GM12865 (cell line): ENCODE measurements around the gene ATG4B.

Experiments used
- DNase-seq: peaks from one replicate; pipeline ENCODE4 v3.0.0; 2010; ENCODE audit warnings: low read depth
- H3K4me3 ChIP-seq: 2 replicates; pipeline ENCODE4 v1.5.1; 2011; ENCODE audit warnings: mild to moderate bottlenecking, low read depth, low read length, control low read depth
- TF ChIP-seq, protein P1 (sequence below): IDR thresholded peaks from 2 replicates; pipeline ENCODE4 v1.5.1; 2011; ENCODE audit warnings: low read length, control low read depth, low read depth, inconsistent platforms; ENCODE audit not compliant: insufficient read depth; ENCODE audit errors: missing control alignments

Gene ATG4B

DNA sequence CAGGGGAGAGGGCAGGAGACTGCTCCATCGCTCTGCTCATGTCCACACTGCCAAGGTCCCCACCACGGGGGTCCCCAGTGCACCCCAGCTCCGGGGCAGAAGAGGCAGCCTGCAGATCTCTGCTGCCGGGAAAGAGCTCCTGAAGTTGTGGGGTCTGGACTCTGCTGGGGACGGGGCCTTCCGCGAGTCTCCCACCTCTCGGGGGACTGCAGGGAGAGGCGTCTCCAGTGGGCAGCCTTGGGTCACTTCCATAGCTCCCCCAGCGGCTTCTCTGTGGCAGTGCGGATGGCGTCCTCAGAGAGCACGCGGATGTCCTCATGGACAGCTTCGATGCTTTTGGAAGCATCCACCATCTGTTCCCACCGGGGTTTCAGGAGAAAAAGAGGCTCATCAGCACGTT lies 38.4 kb downstream of the ATG4B start:
- no peak overlapping the region for H3K4me3 ChIP-seq
- TF ChIP-seq, protein P1, sequence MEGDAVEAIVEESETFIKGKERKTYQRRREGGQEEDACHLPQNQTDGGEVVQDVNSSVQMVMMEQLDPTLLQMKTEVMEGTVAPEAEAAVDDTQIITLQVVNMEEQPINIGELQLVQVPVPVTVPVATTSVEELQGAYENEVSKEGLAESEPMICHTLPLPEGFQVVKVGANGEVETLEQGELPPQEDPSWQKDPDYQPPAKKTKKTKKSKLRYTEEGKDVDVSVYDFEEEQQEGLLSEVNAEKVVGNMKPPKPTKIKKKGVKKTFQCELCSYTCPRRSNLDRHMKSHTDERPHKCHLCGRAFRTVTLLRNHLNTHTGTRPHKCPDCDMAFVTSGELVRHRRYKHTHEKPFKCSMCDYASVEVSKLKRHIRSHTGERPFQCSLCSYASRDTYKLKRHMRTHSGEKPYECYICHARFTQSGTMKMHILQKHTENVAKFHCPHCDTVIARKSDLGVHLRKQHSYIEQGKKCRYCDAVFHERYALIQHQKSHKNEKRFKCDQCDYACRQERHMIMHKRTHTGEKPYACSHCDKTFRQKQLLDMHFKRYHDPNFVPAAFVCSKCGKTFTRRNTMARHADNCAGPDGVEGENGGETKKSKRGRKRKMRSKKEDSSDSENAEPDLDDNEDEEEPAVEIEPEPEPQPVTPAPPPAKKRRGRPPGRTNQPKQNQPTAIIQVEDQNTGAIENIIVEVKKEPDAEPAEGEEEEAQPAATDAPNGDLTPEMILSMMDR: no peak
- DNase-seq: no peak

DNA sequence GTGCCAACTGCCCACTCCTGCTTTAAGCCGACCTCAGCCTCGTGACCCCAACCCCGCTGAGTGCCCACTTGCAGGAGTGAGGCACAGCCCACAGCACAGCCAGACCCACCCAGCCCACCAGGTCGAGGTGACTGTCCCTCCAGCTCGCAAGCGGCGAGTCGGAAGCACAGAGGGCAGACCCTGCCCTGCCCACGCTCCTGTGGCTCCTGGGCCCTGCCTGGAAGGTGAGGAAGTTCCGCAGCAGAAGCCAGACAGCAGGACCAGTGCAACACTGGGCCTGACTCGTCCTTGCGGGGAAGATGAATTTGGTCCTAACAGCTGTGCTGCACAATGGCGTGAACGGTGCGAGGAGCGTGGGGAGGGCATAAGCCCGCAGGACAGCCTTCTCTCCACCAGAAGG lies 39.2 kb downstream of the ATG4B start:
- TF ChIP-seq, protein P1: no peak
- H3K4me3 ChIP-seq: no peak overlapping the region
- DNase-seq: no peak

DNA sequence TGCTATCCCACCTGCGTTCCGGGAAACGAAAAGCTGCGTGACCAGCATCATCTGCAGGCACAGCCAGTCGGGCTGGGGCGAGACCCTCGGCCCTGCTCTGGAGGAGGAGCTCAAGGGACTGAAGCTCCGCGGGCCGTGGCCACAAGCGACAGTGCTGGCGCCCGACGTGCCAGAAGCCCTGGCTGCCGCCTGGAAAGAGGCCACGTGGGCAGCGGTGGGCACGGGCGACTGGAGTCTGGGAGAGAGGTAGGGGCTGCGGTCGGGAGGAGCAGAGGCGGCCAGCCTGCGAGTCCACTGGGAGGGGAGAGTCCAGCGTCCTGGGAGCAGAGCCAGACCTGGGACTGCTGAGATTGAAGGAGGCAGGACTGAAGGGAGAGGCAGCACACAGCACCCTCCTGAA lies 39.9 kb downstream of the ATG4B start:
- DNase-seq: no peak
- TF ChIP-seq, protein P1: no peak
- no peak overlapping the region for H3K4me3 ChIP-seq

DNA sequence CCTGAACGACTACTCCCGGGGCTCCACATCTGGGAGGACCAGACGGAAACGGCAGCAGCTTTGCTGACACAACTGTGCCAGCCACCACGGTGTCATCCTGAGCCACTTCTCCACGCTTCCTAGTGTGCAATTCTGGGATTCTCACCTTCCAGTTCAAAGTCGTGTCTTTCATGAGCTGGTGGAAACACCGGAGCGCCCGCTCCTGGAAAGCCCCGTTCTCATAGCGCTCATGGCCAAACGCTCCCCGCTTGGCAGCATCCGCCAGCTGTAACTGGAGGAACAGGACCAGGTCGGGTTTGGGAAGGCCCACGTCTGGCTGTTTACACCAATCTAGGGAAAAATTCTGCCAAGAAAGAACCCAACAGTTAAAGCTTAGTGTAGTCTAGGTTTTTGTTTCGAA lies 40.8 kb downstream of the ATG4B start:
- no peak for DNase-seq
- H3K4me3 ChIP-seq: no peak overlapping the region
- TF ChIP-seq, protein P1: no peak

DNA sequence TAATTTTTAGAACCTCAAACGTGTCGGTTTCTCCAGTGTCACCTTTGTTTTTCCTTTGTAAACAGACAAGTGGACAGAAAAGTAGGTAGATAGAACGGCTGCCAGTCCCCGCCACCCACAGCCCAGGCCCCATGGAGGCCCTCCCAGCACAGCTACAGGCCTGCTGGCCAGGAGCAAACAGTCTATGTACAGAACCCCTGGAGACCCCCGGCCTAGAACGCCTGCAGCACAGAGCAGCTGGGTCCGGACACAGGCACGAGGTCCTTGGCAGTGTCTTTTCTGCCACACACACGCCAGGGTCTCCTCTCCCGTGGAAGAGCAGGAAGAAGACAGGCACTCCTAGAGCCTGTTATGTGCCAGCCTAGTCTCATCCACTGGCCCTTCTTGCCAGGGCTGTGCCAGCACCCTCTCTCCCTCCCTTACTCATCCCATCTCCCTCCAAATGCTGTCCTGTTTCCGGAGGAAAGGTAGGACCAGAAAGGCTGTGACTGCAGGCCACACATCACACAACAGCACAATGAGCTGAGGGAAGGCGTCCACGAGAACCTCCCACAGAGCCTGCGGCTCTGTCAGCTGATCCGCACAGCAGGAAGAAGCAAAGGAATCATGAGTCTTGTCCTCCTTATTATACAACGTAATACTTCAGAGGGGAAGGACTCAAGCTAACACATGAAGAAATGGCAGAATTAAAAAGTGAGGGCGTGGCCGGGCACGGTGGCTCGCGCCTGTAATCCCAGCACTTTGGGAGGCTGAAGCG lies 41.5 kb downstream of the ATG4B start:
- no peak for DNase-seq
- TF ChIP-seq, protein P1: no peak
- no peak overlapping the region for H3K4me3 ChIP-seq

DNA sequence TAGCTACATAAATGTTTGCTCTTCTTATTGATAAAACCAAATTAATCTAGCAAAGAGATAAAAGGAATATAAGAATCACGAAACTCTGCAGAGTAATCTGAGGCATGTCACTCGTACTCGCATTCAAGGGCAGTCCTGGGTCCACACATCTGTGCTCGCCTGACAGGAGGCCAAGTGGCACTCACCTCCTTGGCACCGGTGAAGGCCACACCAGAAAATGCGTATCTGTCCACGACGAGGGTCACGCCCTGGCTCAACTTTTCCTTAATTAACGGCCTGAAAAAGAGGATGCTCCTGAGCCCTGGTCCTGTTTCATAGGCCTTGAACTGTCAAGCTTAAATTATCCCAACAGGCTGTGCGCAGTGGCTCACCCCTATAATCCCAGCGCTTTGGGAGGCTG lies 42.6 kb downstream of the ATG4B start:
- no peak overlapping the region for H3K4me3 ChIP-seq
- no peak for DNase-seq
- TF ChIP-seq, protein P1: no peak
